ENCODE measurements around the gene GNB3.
A peak's percentile ranks its signal among the peaks of the same experiment; 100 is the strongest.

The GNB3 gene

GRCh38 chr12:6823182-6824084 lies 17.3 kb upstream of the GNB3 start:
- no peak for DNase-seq (ENCODE audit: low spot score)

GRCh38 chr12:6824085-6824775 lies 16.5 kb upstream of the GNB3 start:
- no peak for DNase-seq (ENCODE audit: low spot score)

- DNase-seq (ENCODE audit: low spot score), result no peak
Observed at GRCh38 chr12:6824901-6825381, 15.8 kb upstream of the GNB3 start.

DNA sequence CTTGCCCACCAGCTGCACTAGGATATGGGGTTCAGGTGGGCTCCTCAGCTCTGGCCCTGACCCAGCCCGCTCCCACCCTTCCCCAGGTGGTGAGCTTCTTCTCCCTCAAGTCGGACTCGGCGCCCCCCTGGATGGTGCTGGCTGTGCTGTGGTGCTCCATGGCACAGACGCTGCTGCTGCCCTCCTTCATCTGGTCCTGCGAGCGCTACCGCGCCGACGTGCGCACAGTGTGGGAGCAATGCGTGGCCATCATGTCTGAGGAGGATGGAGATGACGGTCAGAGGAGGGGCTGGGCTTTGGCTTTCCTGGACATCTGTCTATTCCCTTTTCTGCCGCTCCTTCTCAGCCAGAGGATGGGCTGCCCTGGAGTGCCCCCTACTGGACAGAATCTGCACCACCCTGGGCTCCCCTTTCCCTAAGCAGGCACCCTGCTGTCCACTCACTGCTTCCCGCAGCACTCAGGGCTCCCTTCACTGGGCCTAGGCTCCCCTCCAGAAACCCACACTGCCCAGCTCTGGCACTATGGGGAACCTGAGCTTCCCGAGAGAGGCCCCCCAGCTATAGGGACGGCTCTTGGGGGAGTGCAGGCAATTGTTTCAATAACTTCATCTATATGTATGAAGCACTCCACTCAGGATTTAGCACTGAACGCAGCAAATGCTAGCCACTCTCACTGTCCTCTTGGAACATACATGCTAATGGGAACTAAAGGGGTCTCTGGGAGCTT lies 15.2 kb upstream of the GNB3 start:
- DNase-seq (ENCODE audit: low spot score), result peak; percentile 96

DNA sequence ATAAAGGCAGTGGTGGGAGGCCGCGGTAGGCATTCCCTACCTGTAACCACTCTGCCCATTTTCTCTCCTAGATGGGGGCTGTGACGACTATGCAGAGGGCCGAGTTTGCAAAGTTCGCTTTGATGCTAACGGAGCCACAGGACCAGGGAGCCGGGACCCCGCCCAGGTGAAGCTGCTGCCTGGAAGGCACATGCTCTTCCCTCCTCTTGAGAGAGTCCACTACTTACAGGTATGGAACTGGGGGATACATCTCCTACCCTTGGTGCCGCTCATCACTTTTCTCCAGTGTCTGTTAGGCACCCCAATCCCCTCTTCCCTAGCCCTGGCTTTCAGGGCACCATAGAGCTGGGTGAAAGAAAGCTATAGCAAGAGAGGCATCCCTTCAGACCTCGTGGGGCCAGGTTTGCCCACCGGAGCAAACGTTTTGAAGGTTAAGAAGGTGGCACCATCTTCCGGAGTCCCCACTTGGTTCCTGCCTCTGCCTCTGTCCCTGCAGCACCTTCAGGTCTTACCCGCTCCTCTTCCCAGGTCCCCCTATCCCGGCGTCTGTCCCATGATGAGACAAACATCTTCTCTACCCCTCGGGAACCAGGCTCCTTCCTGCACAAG lies 14.5 kb upstream of the GNB3 start:
- DNase-seq (ENCODE audit: low spot score), result no peak

DNA sequence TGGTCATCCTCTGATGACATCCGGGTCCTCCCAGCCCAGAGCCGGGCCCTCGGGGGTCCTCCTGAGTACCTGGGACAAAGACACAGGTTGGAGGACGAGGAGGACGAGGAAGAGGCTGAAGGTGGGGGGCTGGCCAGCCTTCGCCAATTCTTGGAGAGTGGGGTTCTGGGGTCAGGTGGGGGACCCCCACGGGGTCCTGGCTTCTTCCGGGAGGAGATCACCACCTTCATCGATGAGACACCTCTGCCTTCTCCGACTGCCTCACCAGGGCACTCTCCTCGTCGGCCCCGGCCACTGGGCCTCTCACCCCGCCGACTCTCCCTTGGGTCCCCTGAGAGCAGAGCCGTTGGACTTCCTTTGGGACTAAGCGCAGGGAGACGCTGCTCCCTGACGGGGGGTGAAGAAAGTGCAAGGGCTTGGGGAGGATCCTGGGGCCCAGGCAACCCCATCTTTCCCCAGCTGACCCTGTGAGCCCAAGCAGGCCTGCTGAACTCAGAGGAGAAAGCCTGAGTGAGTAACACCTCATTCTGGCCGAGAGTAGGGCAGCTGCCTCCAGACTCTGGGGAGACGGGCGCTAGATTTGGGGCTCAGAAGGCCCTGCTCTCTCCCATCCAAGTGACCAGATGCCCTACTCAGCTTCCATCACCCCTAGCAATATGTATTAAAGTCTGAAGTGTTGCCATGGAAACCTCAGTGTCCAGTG lies 13.8 kb upstream of the GNB3 start:
- DNase-seq (ENCODE audit: low spot score), result no peak

GRCh38 chr12:6827437-6827911 lies 13.3 kb upstream of the GNB3 start:
- DNase-seq (ENCODE audit: low spot score), result peak; percentile 96

DNA sequence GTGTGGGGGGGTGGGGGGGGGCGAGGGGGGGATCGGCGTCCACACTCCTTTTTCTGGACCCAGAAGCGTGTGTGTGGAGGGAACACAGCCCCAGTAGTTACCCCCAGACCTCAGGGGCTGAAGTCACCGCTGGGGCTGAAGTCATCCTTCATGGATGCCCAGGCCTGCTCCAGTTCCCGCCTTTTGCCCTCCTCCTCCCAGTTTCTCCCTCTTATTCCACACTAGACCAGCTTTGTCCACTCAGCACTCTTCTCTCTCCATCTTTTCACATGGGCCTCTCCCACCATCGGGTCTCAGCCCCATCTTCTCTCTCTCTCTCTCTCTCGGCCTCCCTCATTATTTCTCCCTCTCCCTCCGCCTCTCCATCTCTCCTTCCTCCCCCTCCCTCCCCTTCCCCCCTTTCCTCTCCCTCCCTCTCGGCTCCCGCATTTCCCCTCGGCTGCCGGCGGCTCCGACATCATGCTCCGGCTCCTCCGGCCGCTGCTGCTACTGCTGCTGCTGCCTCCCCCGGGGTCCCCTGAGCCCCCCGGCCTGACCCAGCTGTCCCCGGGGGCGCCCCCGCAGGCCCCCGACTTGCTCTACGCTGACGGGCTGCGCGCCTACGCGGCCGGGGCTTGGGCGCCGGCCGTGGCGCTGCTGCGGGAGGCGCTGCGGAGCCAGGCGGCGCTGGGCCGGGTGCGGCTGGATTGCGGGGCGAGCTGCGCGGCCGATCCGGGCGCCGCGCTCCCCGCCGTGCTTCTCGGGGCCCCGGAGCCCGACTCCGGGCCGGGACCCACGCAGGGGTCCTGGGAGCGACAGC lies 12.5 kb upstream of the GNB3 start, which contains the start of gene P3H3:
Gene P3H3, plus strand, starts transcription at position 426 of the 799 bp plus-strand sequence. Its CDS starts 34 bp downstream, at position 460.
- DNase-seq (ENCODE audit: low spot score), result no peak

- no peak for DNase-seq (ENCODE audit: low spot score)
Observed at GRCh38 chr12:6828781-6829535, 11.8 kb upstream of the GNB3 start.

DNA sequence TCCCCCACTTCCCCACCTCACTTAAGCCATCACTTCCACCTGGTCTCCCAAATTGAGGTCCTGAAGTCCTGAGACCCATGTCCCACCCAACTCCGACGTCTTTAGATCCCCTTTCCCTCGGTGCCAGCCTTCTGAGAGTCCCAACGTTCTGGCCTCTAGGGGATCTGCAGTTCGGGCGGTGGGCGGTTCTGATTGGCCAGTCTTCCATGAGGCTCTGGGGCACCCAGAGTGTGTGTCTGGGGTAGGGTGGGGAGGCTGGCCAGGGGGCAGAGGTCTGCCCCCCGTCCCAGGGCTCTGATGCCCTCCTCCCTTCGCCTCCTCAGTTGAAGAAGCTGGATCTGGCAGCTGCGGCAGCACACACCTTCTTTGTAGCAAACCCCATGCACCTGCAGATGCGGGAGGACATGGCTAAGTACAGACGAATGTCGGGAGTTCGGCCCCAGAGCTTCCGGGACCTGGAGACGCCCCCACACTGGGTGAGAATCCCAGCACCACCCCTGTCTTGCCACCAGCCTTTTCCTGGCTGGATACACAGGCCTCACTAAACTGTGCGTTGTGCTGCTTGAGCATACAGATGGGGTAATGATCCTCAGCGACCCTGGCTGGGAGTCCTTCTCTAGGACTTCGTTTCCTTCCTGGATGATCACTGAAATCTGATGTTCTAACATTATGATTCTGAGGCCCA lies 11.0 kb upstream of the GNB3 start:
- no peak for DNase-seq (ENCODE audit: low spot score)

GRCh38 chr12:6830286-6830890 lies 10.3 kb upstream of the GNB3 start:
- no peak for DNase-seq (ENCODE audit: low spot score)

- no peak for DNase-seq (ENCODE audit: low spot score)
Observed at GRCh38 chr12:6830999-6831398, 9.7 kb upstream of the GNB3 start.

- DNase-seq (ENCODE audit: low spot score), result no peak
Observed at GRCh38 chr12:6831450-6831995, 9.2 kb upstream of the GNB3 start.

- no peak for DNase-seq (ENCODE audit: low spot score)
Observed at GRCh38 chr12:6832125-6832524, 8.6 kb upstream of the GNB3 start.

- no peak for DNase-seq (ENCODE audit: low spot score)
Observed at GRCh38 chr12:6833189-6833890, 7.4 kb upstream of the GNB3 start.

- DNase-seq (ENCODE audit: low spot score), result no peak
Observed at GRCh38 chr12:6834254-6834653, 6.5 kb upstream of the GNB3 start.

- no peak for DNase-seq (ENCODE audit: low spot score)
Observed at GRCh38 chr12:6834873-6835272, 5.9 kb upstream of the GNB3 start.

- no peak for DNase-seq (ENCODE audit: low spot score)
Observed at GRCh38 chr12:6836851-6837250, 3.9 kb upstream of the GNB3 start.

All from COLO829 (cell line).